Activated B cell treated with CpG ODN at 0.5 μM for 24 hours (primary cell): Measurements from ENCODE around the gene IRF5. TPM values are rescaled to one million over a fixed set of nuclear protein-coding genes. Genes with fewer than 3 reads are reported as not detected.
A peak's percentile ranks its signal among the peaks of the same experiment; 100 is the strongest.
"Not testable (repeated sequence)": the region's sequence is repeated elsewhere in the genome, so short reads cannot be mapped to it uniquely, and the experiment has no call there.

Experiments used
- ATAC-seq: fragments of 200-7000 bp; cut with Tn5 transposase; one replicate; pipeline ENCODE4 v1.10.0; 2021; ENCODE audit warnings: low read depth, mild to moderate bottlenecking, moderate library complexity
- CTCF ChIA-PET: fragments of 350-600 bp; sonication (Branson Sonifier 250); formaldehyde crosslinking; loops from one replicate; lab custom pipeline; 2021; ENCODE audit warnings: antibody characterized with exemption; lab: Charles Lee
- POLR2A ChIA-PET: fragments of 350-600 bp; sonication (Branson Sonifier 250); formaldehyde crosslinking; loops from one replicate; lab custom pipeline; 2021; ENCODE audit warnings: antibody characterized with exemption; lab: Charles Lee
- DNase-seq: peaks from one replicate; pipeline ENCODE4 v3.0.0; 2022
- H3K27ac Mint-ChIP-seq: one replicate; pipeline ENCODE4 v1.8.0; 2020; ENCODE audit warnings: mixed read lengths
- H3K27me3 Mint-ChIP-seq: one replicate; pipeline ENCODE4 v1.8.0; 2021; ENCODE audit warnings: mixed read lengths
- H3K36me3 Mint-ChIP-seq: one replicate; pipeline ENCODE4 v1.8.0; 2021; ENCODE audit warnings: low read depth, mixed read lengths
- H3K4me1 Mint-ChIP-seq: one replicate; pipeline ENCODE4 v1.8.0; 2021; ENCODE audit warnings: mixed read lengths
- H3K4me3 Mint-ChIP-seq: one replicate; pipeline ENCODE4 v1.8.0; 2020; ENCODE audit warnings: mild to moderate bottlenecking, mixed read lengths
- H3K9me3 Mint-ChIP-seq: one replicate; pipeline ENCODE4 v1.8.0; 2020; ENCODE audit warnings: mixed read lengths
- CTCF ChIP-seq: fragments of 200-600 bp; IDR thresholded peaks from one replicate; pipeline ENCODE4 v1.8.0; 2022; ENCODE audit warnings: antibody characterized with exemption, mild to moderate bottlenecking
- intact Hi-C: fragments of 100-400 bp; cut with micrococcal nuclease; formaldehyde crosslinking; loops from one replicate; pipeline ENCODE4 v1.15.1; 2024
- total RNA-seq: library from RNA; stranded (reverse); gene quantifications from 2 replicates; pipeline ENCODE4 v1.2.3, GENCODE V29; 2022

IRF5 gene
- total RNA-seq, 1 donor from 2014 or later: 164 TPM

- no peak for TF ChIP-seq CTCF
- DNase-seq (peak; percentile 65), ATAC-seq (peak; percentile 38)
- Mint-ChIP-seq H3K4me3 (peak overlapping the region; percentile 97), H3K4me1 (peaks cover 71% of the 10 kb centered on the region), H3K36me3 (peaks cover 44% of the 10 kb centered on the region), H3K27me3 (no peaks in the 10 kb centered on the region), H3K27ac (peak overlapping the region; percentile 94), H3K9me3 (no peaks in the 10 kb centered on the region)
- POLR2A ChIA-PET: interaction anchor here (0.7 to 4.6 kb wide), 31 partner anchors 8 to 331 kb away, joined by 3 to 80 read pairs (median 6); partner anchors contain the start of genes AHCYL2, ATP6V1F, KCP and TNPO3
- intact Hi-C loops: loop anchor here (1.0 to 10.0 kb wide), 10 partner anchors 15 to 675 kb away; partner anchors contain the start of genes ATP6V1F, CCDC136 and NRF1
- CTCF ChIA-PET: interaction anchor here (0.8 to 2.0 kb wide), 9 partner anchors 15 to 224 kb away, joined by 3 to 15 read pairs (median 4); no protein-coding TSS in a partner anchor
Observed at GRCh38 chr7:128939861-128940410, 2.2 kb downstream of the IRF5 start.

- Mint-ChIP-seq H3K4me3 (peak overlapping the region; percentile 97), H3K27me3 (no peaks in the 10 kb centered on the region), H3K9me3 (no peaks in the 10 kb centered on the region), H3K4me1 (peaks cover 65% of the 10 kb centered on the region), H3K27ac (peak overlapping the region; percentile 94), H3K36me3 (peaks cover 52% of the 10 kb centered on the region)
- TF ChIP-seq CTCF: no peak
- ATAC-seq (peak; percentile 61), DNase-seq (peak; percentile 83)
- intact Hi-C loops: loop anchor here (1.0 to 2.0 kb wide), 7 partner anchors 15 to 182 kb away; partner anchors contain the start of gene ATP6V1F
- ChIA-PET POLR2A (interaction anchor here (0.6 to 4.6 kb wide), 24 partner anchors 7 to 331 kb away, joined by 3 to 80 read pairs (median 8); partner anchors contain the start of genes AHCYL2, ATP6V1F, KCP and TNPO3), CTCF (interaction anchor here (0.8 to 2.0 kb wide), 9 partner anchors 13 to 223 kb away, joined by 3 to 15 read pairs (median 4); no protein-coding TSS in a partner anchor)
Observed at GRCh38 chr7:128940494-128941322, 3.0 kb downstream of the IRF5 start.

GRCh38 chr7:128941323-128941890, 3.7 kb downstream of the IRF5 start:
- no peak for ATAC-seq
- H3K4me1 Mint-ChIP-seq: peaks cover 60% of the 10 kb centered on the region
- peak overlapping the region; percentile 94 for H3K27ac Mint-ChIP-seq
- intact Hi-C loops: loop anchor here (2.0 kb wide), 1 partner anchor 37 kb away; no protein-coding TSS in a partner anchor
- POLR2A ChIA-PET: interaction anchor here (0.6 to 3.6 kb wide), 10 partner anchors 8 to 195 kb away, joined by 7 to 80 read pairs (median 18); partner anchors contain the start of genes ATP6V1F, KCP and TNPO3
- CTCF ChIA-PET: interaction anchor here (0.8 to 1.4 kb wide), 3 partner anchors 12 to 150 kb away, joined by 3 to 5 read pairs (median 4); no protein-coding TSS in a partner anchor
- peak overlapping the region; percentile 97 for H3K4me3 Mint-ChIP-seq
- peaks cover 59% of the 10 kb centered on the region for H3K36me3 Mint-ChIP-seq
- no peaks in the 10 kb centered on the region for H3K9me3 Mint-ChIP-seq
- no peaks in the 10 kb centered on the region for H3K27me3 Mint-ChIP-seq
- no peak for DNase-seq
- TF ChIP-seq CTCF: no peak

DNA sequence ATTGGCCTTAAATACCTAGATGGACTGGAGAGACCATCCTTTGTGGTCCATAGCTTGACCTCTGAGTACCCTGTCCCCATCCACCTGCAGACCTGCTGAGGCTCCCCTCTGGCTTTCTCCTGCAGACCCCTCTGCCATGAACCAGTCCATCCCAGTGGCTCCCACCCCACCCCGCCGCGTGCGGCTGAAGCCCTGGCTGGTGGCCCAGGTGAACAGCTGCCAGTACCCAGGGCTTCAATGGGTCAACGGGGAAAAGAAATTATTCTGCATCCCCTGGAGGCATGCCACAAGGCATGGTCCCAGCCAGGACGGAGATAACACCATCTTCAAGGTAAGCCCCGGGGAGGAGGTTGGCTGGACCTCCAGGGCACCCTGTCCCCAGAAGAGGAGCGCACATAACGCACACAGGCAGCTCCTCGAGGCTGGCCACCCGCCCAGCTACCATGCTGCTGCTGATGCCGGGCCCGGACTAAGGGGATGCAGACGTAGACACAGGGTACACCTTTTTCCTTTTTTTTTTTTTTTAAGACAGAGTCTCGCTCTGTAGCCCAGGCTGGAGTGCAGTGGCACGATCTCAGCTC, 4.3 kb downstream of the IRF5 start:
- Mint-ChIP-seq H3K27ac (peak overlapping the region; percentile 24), H3K4me1 (peaks cover 55% of the 10 kb centered on the region), H3K4me3 (peak overlapping the region; percentile 97), H3K9me3 (no peaks in the 10 kb centered on the region), H3K36me3 (peaks cover 65% of the 10 kb centered on the region), H3K27me3 (no peaks in the 10 kb centered on the region)
- ATAC-seq (no peak), DNase-seq (no peak)
- intact Hi-C loops: loop anchor here (2.0 kb wide), 1 partner anchor 37 kb away; no protein-coding TSS in a partner anchor
- ChIA-PET CTCF (interaction anchor here (0.8 kb wide), 1 partner anchor 12 kb away, joined by 3 read pairs; no protein-coding TSS in a partner anchor), POLR2A (interaction anchor here (2.2 to 3.6 kb wide), 6 partner anchors 9 to 113 kb away, joined by 9 to 80 read pairs (median 24); partner anchors contain the start of genes ATP6V1F and TNPO3)
- no peak for TF ChIP-seq CTCF

DNA sequence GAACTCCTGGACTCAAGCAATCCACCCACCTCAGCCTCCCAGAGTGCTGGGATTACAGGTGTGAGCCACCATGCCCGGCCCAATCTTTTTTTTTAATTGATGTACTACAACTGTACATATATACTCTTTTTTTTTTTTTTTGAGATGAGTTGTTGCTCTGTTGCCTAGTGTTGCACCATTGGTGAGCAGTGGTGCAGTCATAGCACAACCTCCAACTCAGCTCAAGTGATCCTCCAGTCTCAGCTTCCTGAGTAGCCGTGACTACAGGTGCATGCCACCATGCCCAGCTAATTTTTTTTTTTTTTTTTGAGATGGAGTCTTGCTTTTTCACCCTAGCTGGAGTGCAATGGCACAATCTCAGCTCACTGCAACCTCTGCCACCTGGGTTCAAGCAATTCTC, 5.5 kb downstream of the IRF5 start:
- DNase-seq, ATAC-seq, H3K4me3 Mint-ChIP-seq, CTCF ChIA-PET, H3K9me3 Mint-ChIP-seq, intact Hi-C loops, H3K27me3 Mint-ChIP-seq: not testable (repeated sequence)
- peaks cover 49% of the 10 kb centered on the region for H3K4me1 Mint-ChIP-seq
- H3K27ac Mint-ChIP-seq: peak overlapping the region; percentile 53
- POLR2A ChIA-PET: interaction anchor here (0.6 to 1.7 kb wide), 4 partner anchors 10 to 152 kb away, joined by 4 to 12 read pairs (median 7); no protein-coding TSS in a partner anchor
- peaks cover 73% of the 10 kb centered on the region for H3K36me3 Mint-ChIP-seq
